ENCODE data around the gene OGFOD3. TPM values are rescaled to one million over a fixed set of nuclear protein-coding genes. Genes with fewer than 3 reads are reported as not detected.

OGFOD3 gene
- total RNA-seq, 2 experiments from 2014 or later, result 12.9 to 13.7 TPM

GRCh38 chr17:82351254-82351712 lies 67.1 kb downstream of the OGFOD3 start:
- intact Hi-C loops (cut with DNase I, micrococcal nuclease), result loop anchor here (1.0 to 2.0 kb wide), 3 partner anchors 63 to 203 kb away; no protein-coding TSS in a partner anchor
- POLR2A ChIA-PET, result interaction anchor here (1.1 kb wide), 1 partner anchor 18 kb away, joined by 3 read pairs; no protein-coding TSS in a partner anchor
- H3K27ac Mint-ChIP-seq, result no peak overlapping the region

GRCh38 chr17:82350182-82351030 lies 68.0 kb downstream of the OGFOD3 start:
- ATAC-seq (ENCODE audit: poor library complexity) (no peak), DNase-seq (peak in 7 of 14 experiments; percentile 20 to 59 (median 39))
- Histone ChIP-seq H3K27me3 (ENCODE audit: control insufficient read depth in 1 of 2, insufficient read depth in 2 of 2, low read length in 2 of 2) (peaks cover 0 to 4% of the 10 kb centered on the region in 2 experiments), H3K27ac (ENCODE audit: low read depth in 1 of 2, low read length in 2 of 2) (no peak overlapping the region), H3K4me1 (ENCODE audit: insufficient read depth, low read length) (peaks cover 19% of the 10 kb centered on the region), H3K9me3 (ENCODE audit: control insufficient read depth in 1 of 2, insufficient read depth in 1 of 2, low read length in 2 of 2) (no peaks in the 10 kb centered on the region), H3K36me3 (ENCODE audit: insufficient read depth, low read length) (no peaks in the 10 kb centered on the region), H3K4me3 (ENCODE audit: low read length) (no peak overlapping the region)
- Mint-ChIP-seq H3K4me3 (no peak overlapping the region), H3K4me1 (ENCODE audit: low read depth) (peaks cover 6% of the 10 kb centered on the region), H3K36me3 (ENCODE audit: low read depth) (no peaks in the 10 kb centered on the region), H3K27me3 (peaks cover 11% of the 10 kb centered on the region), H3K27ac (no peak overlapping the region), H3K9me3 (no peaks in the 10 kb centered on the region)
- intact Hi-C loops (cut with DNase I, micrococcal nuclease), result loop anchor here (1.0 to 2.0 kb wide), 3 partner anchors 64 to 204 kb away; no protein-coding TSS in a partner anchor
- POLR2A ChIA-PET, result interaction anchor here (1.0 to 1.1 kb wide), 2 partner anchors 18 to 58 kb away, joined by 3 read pairs; no protein-coding TSS in a partner anchor
- CTCF ChIA-PET, result interaction anchor here (1.6 kb wide), 1 partner anchor 49 kb away, joined by 5 read pairs; no protein-coding TSS in a partner anchor
- TF ChIP-seq CTCF (IDR thresholded peaks at IDR 0.05), result peak; percentile 18

More at GRCh38 chr17:82351254-82351712, 67.1 kb downstream of the OGFOD3 start:
- Histone ChIP-seq H3K4me1 (ENCODE audit: insufficient read depth, low read length) (peaks cover 19% of the 10 kb centered on the region), H3K9me3 (ENCODE audit: control insufficient read depth in 1 of 2, insufficient read depth in 1 of 2, low read length in 2 of 2) (no peaks in the 10 kb centered on the region), H3K27me3 (ENCODE audit: control insufficient read depth in 1 of 2, insufficient read depth in 2 of 2, low read length in 2 of 2) (peaks cover 0 to 4% of the 10 kb centered on the region in 2 experiments), H3K36me3 (ENCODE audit: insufficient read depth, low read length) (no peaks in the 10 kb centered on the region), H3K4me3 (ENCODE audit: low read length) (no peak overlapping the region), H3K27ac (ENCODE audit: low read depth in 1 of 2, low read length in 2 of 2) (no peak overlapping the region)
- no peaks in the 10 kb centered on the region for H3K36me3 Mint-ChIP-seq (ENCODE audit: low read depth)
- H3K4me1 Mint-ChIP-seq (ENCODE audit: low read depth), result peaks cover 5% of the 10 kb centered on the region
- no peak for TF ChIP-seq CTCF (IDR thresholded peaks at IDR 0.05)
- ATAC-seq (ENCODE audit: poor library complexity) (no peak), DNase-seq (peak in 1 of 14 experiments; percentile 38)
- CTCF ChIA-PET, result no interaction called here
- peaks cover 10% of the 10 kb centered on the region for H3K27me3 Mint-ChIP-seq
- no peak overlapping the region for H3K4me3 Mint-ChIP-seq
- H3K9me3 Mint-ChIP-seq, result no peaks in the 10 kb centered on the region

- ChIA-PET POLR2A (interaction anchor here (0.6 to 1.0 kb wide), 2 partner anchors 9 to 57 kb away, joined by 3 to 5 read pairs; no protein-coding TSS in a partner anchor), CTCF (interaction anchor here (1.6 kb wide), 1 partner anchor 48 kb away, joined by 5 read pairs; no protein-coding TSS in a partner anchor)
- intact Hi-C loops (cut with DNase I, micrococcal nuclease), result no loop called here
- no peak overlapping the region for H3K4me3 Mint-ChIP-seq
- Histone ChIP-seq H3K4me1 (ENCODE audit: insufficient read depth, low read length) (peaks cover 19% of the 10 kb centered on the region), H3K36me3 (ENCODE audit: insufficient read depth, low read length) (no peaks in the 10 kb centered on the region), H3K27ac (ENCODE audit: low read depth in 1 of 2, low read length in 2 of 2) (no peak overlapping the region), H3K4me3 (ENCODE audit: low read length) (no peak overlapping the region), H3K9me3 (ENCODE audit: control insufficient read depth in 1 of 2, insufficient read depth in 1 of 2, low read length in 2 of 2) (no peaks in the 10 kb centered on the region), H3K27me3 (ENCODE audit: control insufficient read depth in 1 of 2, insufficient read depth in 2 of 2, low read length in 2 of 2) (peaks cover 0 to 4% of the 10 kb centered on the region in 2 experiments)
- no peaks in the 10 kb centered on the region for H3K36me3 Mint-ChIP-seq (ENCODE audit: low read depth)
- no peak overlapping the region for H3K27ac Mint-ChIP-seq
- H3K27me3 Mint-ChIP-seq, result peaks cover 11% of the 10 kb centered on the region
- H3K9me3 Mint-ChIP-seq, result no peaks in the 10 kb centered on the region
- no peak for DNase-seq
- peaks cover 6% of the 10 kb centered on the region for H3K4me1 Mint-ChIP-seq (ENCODE audit: low read depth)
- ATAC-seq (ENCODE audit: poor library complexity), result no peak
- TF ChIP-seq CTCF (IDR thresholded peaks at IDR 0.05), result no peak
These were observed 69.1 kb downstream of the OGFOD3 start for GRCh38 chr17:82349287-82349701.
